ENCODE data around the gene PCLO. TPM values are rescaled to one million over a fixed set of nuclear protein-coding genes. Genes with fewer than 3 reads are reported as not detected.
"Not testable (repeated sequence)": the region's sequence is repeated elsewhere in the genome, so short reads cannot be mapped to it uniquely, and the experiment has no call there.

The PCLO gene
- total and polyA plus RNA-seq, 3 experiments from 2014 or later, result not detected

DNA sequence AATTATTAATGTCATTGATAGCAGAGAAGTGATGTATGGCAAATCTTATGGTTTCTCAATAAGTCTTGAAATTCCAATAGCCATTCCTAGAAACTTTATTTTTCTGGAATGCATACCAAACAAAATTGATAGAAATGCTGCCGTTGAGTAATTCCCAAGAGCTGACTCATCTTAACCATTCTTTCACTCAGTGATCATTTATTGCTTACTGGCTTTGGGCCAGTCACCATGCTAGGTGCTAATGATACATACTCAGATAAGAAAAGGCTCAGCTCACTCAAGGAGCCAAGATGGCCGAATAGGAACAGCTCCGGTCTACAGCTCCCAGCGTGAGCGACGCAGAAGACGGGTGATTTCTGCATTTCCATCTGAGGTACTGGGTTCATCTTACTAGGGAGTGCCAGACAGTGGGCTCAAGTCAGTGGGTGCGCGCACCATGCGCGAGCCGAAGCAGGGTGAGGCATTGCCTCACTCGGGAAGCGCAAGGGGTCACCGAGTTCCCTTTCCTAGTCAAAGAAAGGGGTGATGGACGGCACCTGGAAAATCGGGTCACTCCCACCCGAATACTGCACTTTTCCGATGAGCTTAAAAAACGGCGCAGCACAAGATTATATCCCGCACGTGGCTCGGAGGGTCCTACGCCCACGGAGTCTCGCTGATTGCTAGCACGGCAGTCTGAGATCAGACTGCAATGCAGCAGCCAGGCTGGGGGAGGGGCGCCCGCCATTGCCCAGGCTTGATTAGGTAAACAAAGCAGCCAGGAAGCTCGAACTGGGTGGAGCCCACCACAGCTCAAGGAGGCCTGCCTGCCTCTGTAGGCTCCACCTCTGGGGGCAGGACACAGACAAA lies 138.6 kb downstream of the PCLO start:
- POLR2A ChIA-PET; H3K27me3 ChIP-seq (ENCODE audit: insufficient read depth, low read length, poor library complexity, severe bottlenecking); H3K4me1 ChIP-seq (ENCODE audit: insufficient read depth, low read length); DNase-seq; H3K36me3 ChIP-seq (ENCODE audit: insufficient read depth, low read length); H3K27me3 Mint-ChIP-seq; H3K36me3 Mint-ChIP-seq; H3K4me3 Mint-ChIP-seq; H3K27ac ChIP-seq (ENCODE audit: low read depth, low read length); H3K9me3 ChIP-seq (ENCODE audit: low read length); H3K4me3 ChIP-seq (ENCODE audit: low read length); H3K4me1 Mint-ChIP-seq; CTCF ChIA-PET; H3K27ac Mint-ChIP-seq: not testable (repeated sequence)
- H3K9me3 Mint-ChIP-seq, result peaks cover 0 to 30% (median 9%) of the 10 kb centered on the region in 5 donors

DNA sequence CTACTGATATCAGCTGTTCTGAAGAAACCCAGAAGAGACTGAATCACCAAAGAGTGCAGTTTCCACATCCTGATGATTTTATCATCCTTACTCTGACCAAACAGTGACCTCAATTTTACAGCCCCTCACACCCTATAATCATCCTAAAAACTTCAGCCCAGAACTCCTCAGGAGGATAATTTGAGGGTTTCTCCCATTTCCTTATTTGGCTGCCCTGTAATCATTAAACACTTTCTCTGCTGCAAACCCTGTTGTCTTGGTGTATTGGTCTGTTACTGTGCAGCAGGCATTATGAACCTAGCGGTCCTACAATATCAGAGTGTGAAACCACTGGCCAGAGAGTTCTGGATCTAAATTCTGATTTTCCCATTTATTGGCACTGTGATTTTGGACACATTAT lies 141.7 kb downstream of the PCLO start:
- no peaks in the 10 kb centered on the region for H3K9me3 ChIP-seq (ENCODE audit: low read length)
- no peak overlapping the region for H3K4me3 ChIP-seq (ENCODE audit: low read length)
- ChIA-PET CTCF (no interaction called here), POLR2A (no interaction called here)
- no peak for DNase-seq
- H3K27me3 Mint-ChIP-seq, result no peaks in the 10 kb centered on the region
- H3K4me1 Mint-ChIP-seq, result no peaks in the 10 kb centered on the region
- no peak overlapping the region for H3K27ac Mint-ChIP-seq
- peaks cover 0 to 43% (median 6%) of the 10 kb centered on the region in 5 donors for H3K9me3 Mint-ChIP-seq
- H3K27ac ChIP-seq (ENCODE audit: low read depth, low read length), result no peak overlapping the region
- H3K4me3 Mint-ChIP-seq, result no peak overlapping the region
- H3K36me3 Mint-ChIP-seq, result no peaks in the 10 kb centered on the region
- H3K36me3 ChIP-seq (ENCODE audit: insufficient read depth, low read length), result no peaks in the 10 kb centered on the region
- H3K4me1 ChIP-seq (ENCODE audit: insufficient read depth, low read length), result no peaks in the 10 kb centered on the region
- no peaks in the 10 kb centered on the region for H3K27me3 ChIP-seq (ENCODE audit: insufficient read depth, low read length, poor library complexity, severe bottlenecking)

DNA sequence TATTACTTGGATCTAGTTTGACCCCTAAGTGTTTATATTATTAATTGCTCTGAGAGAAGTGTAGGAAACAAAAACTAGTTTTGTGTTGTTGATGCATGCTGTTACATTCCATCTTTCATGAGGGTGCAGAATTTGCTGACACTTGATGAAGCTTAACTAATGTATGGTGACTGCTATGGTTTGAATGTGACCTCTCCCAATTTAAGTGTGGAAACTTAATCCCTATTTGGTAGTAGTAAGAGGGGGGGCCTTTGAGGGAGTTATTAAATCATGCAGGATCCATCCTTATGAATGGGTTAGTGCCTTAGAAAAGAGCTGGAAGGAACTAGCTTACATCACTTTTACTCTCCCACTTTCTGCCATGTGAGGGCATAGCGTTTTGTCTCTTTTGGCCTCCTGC lies 142.5 kb downstream of the PCLO start:
- peaks cover 2 to 43% (median 9%) of the 10 kb centered on the region in 5 donors for H3K9me3 Mint-ChIP-seq
- ChIA-PET CTCF (no interaction called here), POLR2A (no interaction called here)

DNA sequence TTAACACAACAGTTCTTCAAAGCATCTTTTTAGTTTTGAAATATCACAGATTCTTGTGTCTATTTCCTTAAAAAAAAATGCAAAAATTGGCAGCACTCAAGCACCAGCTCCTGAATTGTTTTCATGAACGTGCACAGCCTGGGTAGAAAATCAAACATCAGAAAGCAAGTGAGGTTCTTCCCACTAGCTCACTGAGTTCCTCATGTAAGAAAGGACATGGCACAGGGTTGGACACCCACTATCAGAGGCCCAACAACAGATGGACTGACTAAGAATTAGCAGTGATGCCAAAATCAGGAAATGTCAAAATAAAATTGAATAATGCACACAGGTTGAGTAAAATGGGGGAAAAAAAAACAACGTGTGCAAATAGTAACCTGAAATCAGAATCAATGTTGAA lies 146.8 kb downstream of the PCLO start:
- ChIA-PET CTCF (no interaction called here), POLR2A (no interaction called here)
- no peaks in the 10 kb centered on the region for H3K36me3 Mint-ChIP-seq
- H3K4me1 Mint-ChIP-seq, result no peaks in the 10 kb centered on the region
- Histone ChIP-seq H3K9me3 (ENCODE audit: low read length) (no peaks in the 10 kb centered on the region), H3K36me3 (ENCODE audit: insufficient read depth, low read length) (no peaks in the 10 kb centered on the region), H3K4me3 (ENCODE audit: low read length) (no peak overlapping the region), H3K27ac (ENCODE audit: low read depth, low read length) (no peak overlapping the region), H3K27me3 (ENCODE audit: insufficient read depth, low read length, poor library complexity, severe bottlenecking) (no peaks in the 10 kb centered on the region), H3K4me1 (ENCODE audit: insufficient read depth, low read length) (no peaks in the 10 kb centered on the region)
- no peak overlapping the region for H3K27ac Mint-ChIP-seq
- no peak overlapping the region for H3K4me3 Mint-ChIP-seq
- DNase-seq, result no peak
- H3K27me3 Mint-ChIP-seq, result no peaks in the 10 kb centered on the region
- H3K9me3 Mint-ChIP-seq, result peaks cover 0 to 32% (median 4%) of the 10 kb centered on the region in 5 donors

More for the DNA sequence above, 142.5 kb downstream of the PCLO start:
- no peak overlapping the region for H3K4me3 ChIP-seq (ENCODE audit: low read length)
- Mint-ChIP-seq H3K4me1 (no peaks in the 10 kb centered on the region), H3K27me3 (no peaks in the 10 kb centered on the region), H3K27ac (no peak overlapping the region), H3K36me3 (no peaks in the 10 kb centered on the region), H3K4me3 (no peak overlapping the region)
- H3K27me3 ChIP-seq (ENCODE audit: insufficient read depth, low read length, poor library complexity, severe bottlenecking), result no peaks in the 10 kb centered on the region
- DNase-seq, result no peak
- H3K4me1 ChIP-seq (ENCODE audit: insufficient read depth, low read length), result no peaks in the 10 kb centered on the region
- no peak overlapping the region for H3K27ac ChIP-seq (ENCODE audit: low read depth, low read length)
- H3K36me3 ChIP-seq (ENCODE audit: insufficient read depth, low read length), result no peaks in the 10 kb centered on the region
- H3K9me3 ChIP-seq (ENCODE audit: low read length), result no peaks in the 10 kb centered on the region

DNA sequence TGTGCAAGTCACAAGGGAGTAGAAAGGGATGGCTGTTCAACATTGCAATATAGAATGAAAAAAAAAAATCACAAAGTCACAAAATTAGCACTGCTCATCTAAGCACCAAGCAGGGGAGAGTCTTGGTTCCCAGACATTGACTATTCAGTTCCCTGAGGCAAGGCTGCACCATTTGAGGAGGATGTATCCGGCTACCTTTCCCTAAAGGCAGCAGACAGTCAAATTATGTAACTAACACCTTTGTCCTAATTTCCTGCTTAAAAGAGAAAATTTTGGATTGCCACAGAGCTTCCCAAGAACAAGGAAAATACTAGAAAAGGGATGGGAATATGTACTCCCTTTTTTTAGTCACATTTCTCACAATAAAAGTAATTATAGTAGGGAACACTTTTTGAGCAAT lies 148.1 kb downstream of the PCLO start:
- Histone ChIP-seq H3K36me3 (ENCODE audit: insufficient read depth, low read length) (no peaks in the 10 kb centered on the region), H3K9me3 (ENCODE audit: low read length) (no peaks in the 10 kb centered on the region), H3K4me1 (ENCODE audit: insufficient read depth, low read length) (no peaks in the 10 kb centered on the region), H3K4me3 (ENCODE audit: low read length) (no peak overlapping the region), H3K27me3 (ENCODE audit: insufficient read depth, low read length, poor library complexity, severe bottlenecking) (no peaks in the 10 kb centered on the region), H3K27ac (ENCODE audit: low read depth, low read length) (no peak overlapping the region)
- POLR2A ChIA-PET, result no interaction called here
- H3K4me3 Mint-ChIP-seq, result no peak overlapping the region
- peaks cover under 1 to 23% (median 7%) of the 10 kb centered on the region in 5 donors for H3K9me3 Mint-ChIP-seq
- no peak for DNase-seq
- no peaks in the 10 kb centered on the region for H3K27me3 Mint-ChIP-seq
- no peaks in the 10 kb centered on the region for H3K36me3 Mint-ChIP-seq
- no peak overlapping the region for H3K27ac Mint-ChIP-seq
- CTCF ChIA-PET, result no interaction called here
- no peaks in the 10 kb centered on the region for H3K4me1 Mint-ChIP-seq

DNA sequence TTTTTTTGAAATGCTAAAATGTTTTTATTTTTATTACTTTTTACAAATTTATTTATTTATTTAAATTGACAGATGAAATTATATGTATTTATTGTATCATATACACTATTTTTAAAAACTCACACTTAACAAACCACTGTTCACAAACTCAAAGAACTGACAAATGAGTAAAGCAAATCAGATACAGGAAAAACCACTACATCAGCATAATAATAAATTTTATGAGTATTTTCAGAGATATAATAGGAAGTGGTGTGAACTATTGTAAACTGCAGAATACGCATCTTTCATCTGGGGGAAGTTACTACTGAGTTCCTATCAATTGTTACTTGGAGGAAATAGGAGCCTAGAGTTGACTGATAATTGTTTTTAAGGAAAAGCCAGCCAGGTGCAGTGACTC lies 150.7 kb downstream of the PCLO start:
- Histone ChIP-seq H3K4me3 (ENCODE audit: low read length) (no peak overlapping the region), H3K36me3 (ENCODE audit: insufficient read depth, low read length) (no peaks in the 10 kb centered on the region), H3K27me3 (ENCODE audit: insufficient read depth, low read length, poor library complexity, severe bottlenecking) (no peaks in the 10 kb centered on the region), H3K27ac (ENCODE audit: low read depth, low read length) (no peak overlapping the region), H3K9me3 (ENCODE audit: low read length) (no peaks in the 10 kb centered on the region), H3K4me1 (ENCODE audit: insufficient read depth, low read length) (no peaks in the 10 kb centered on the region)
- Mint-ChIP-seq H3K27ac (no peak overlapping the region), H3K9me3 (peaks cover 0 to 23% (median 7%) of the 10 kb centered on the region in 5 donors), H3K4me1 (no peaks in the 10 kb centered on the region), H3K36me3 (no peaks in the 10 kb centered on the region), H3K4me3 (no peak overlapping the region), H3K27me3 (no peaks in the 10 kb centered on the region)
- POLR2A ChIA-PET, result interaction anchor here (0.7 kb wide), 1 partner anchor 11 kb away, joined by 12 read pairs; no protein-coding TSS in a partner anchor
- DNase-seq, result no peak
- CTCF ChIA-PET, result no interaction called here

DNA sequence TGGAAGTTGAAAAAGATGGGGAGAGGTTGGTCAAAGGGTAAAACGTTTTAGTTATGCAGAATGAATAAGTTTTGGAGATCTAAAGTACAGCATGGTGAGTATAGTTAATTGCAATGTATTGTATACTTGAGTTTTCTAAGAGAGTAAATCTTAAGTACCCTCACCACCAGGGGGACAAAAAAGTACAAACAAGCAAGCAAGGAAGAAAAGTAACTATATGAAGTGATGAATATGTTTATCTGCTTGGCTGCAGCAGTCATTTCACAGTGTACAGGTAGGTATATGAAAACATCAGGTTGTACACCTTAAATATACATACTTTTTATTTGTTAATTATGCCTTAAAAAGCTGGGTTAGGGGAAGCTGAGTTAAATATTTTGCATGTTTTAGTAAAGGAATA lies 157.3 kb downstream of the PCLO start:
- Mint-ChIP-seq H3K4me1 (no peaks in the 10 kb centered on the region), H3K4me3 (no peak overlapping the region), H3K36me3 (no peaks in the 10 kb centered on the region), H3K27me3 (no peaks in the 10 kb centered on the region), H3K9me3 (peaks cover 2 to 36% (median 12%) of the 10 kb centered on the region in 5 donors), H3K27ac (no peak overlapping the region)
- DNase-seq, result no peak
- no peaks in the 10 kb centered on the region for H3K9me3 ChIP-seq (ENCODE audit: low read length)
- CTCF ChIA-PET, result no interaction called here
- no peaks in the 10 kb centered on the region for H3K36me3 ChIP-seq (ENCODE audit: insufficient read depth, low read length)
- POLR2A ChIA-PET, result no interaction called here
- H3K4me1 ChIP-seq (ENCODE audit: insufficient read depth, low read length), result no peaks in the 10 kb centered on the region
- no peak overlapping the region for H3K4me3 ChIP-seq (ENCODE audit: low read length)
- no peaks in the 10 kb centered on the region for H3K27me3 ChIP-seq (ENCODE audit: insufficient read depth, low read length, poor library complexity, severe bottlenecking)
- no peak overlapping the region for H3K27ac ChIP-seq (ENCODE audit: low read depth, low read length)

DNA sequence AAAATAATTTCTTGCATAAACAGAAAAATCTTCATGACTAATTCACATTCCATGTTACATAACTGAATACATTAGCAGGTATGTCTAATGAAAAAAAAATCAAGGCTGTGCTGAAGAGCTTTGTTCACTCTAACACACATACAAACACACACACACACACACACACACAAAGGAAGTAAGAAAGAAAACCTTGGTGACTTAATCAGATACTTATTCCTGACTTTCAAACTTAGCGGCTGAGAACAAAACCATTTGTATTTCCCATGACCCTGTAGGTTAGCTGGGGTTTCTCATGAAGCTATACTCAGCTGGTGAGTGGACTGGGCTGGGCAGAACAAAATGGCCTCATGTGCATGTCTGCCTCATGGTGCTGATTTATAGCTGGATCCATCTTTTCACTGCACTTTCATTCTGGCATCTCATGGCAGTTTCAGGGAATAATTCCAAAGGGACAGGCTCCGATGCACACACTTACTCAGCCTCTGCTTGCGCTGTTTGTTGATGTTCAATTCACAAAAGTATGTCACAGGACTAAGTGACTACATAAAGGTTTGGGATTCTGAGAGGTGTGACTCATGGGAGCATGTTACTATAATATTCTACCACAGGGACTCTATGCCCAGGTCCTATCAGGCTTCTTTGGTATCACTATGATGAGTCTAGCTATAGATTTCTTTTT lies 161.2 kb downstream of the PCLO start:
- Histone ChIP-seq H3K36me3 (ENCODE audit: insufficient read depth, low read length) (no peaks in the 10 kb centered on the region), H3K27ac (ENCODE audit: low read depth, low read length) (no peak overlapping the region), H3K4me1 (ENCODE audit: insufficient read depth, low read length) (no peaks in the 10 kb centered on the region), H3K27me3 (ENCODE audit: insufficient read depth, low read length, poor library complexity, severe bottlenecking) (no peaks in the 10 kb centered on the region), H3K9me3 (ENCODE audit: low read length) (no peaks in the 10 kb centered on the region), H3K4me3 (ENCODE audit: low read length) (no peak overlapping the region)
- CTCF ChIA-PET, result no interaction called here
- Mint-ChIP-seq H3K4me1 (no peaks in the 10 kb centered on the region), H3K9me3 (peaks cover 2 to 35% (median 10%) of the 10 kb centered on the region in 5 donors), H3K4me3 (no peak overlapping the region), H3K36me3 (no peaks in the 10 kb centered on the region), H3K27ac (no peak overlapping the region), H3K27me3 (no peaks in the 10 kb centered on the region)
- POLR2A ChIA-PET, result interaction anchor here (0.6 kb wide), 1 partner anchor 11 kb away, joined by 12 read pairs; no protein-coding TSS in a partner anchor
- no peak for DNase-seq
